Testis (tissue), 3 donors: ENCODE measurements around the gene KLK3. TPM values are rescaled to one million over a fixed set of nuclear protein-coding genes. Genes with fewer than 3 reads are reported as not detected.

Source experiments
- DNase-seq: peaks from one replicate; pipeline ENCODE4 v3.0.0-alpha.2; 2019
- H3K27ac ChIP-seq, 2 donors: fragments of 200-600 bp; sonication (generic); one replicate each; pipeline ENCODE4 v1.5.1; 2019
- H3K27me3 ChIP-seq: fragments of 200-600 bp; sonication (generic); one replicate; pipeline ENCODE4 v1.5.1; 2019
- H3K36me3 ChIP-seq: fragments of 200-600 bp; sonication (generic); one replicate; pipeline ENCODE4 v1.5.1; 2017; ENCODE audit warnings: low read depth; ENCODE audit errors: missing control alignments
- H3K4me1 ChIP-seq: fragments of 200-600 bp; sonication (generic); one replicate; pipeline ENCODE4 v1.5.1; 2019
- H3K4me3 ChIP-seq, 2 donors: fragments of 200-600 bp; sonication (generic); one replicate each; pipeline ENCODE4 v1.5.1; 2017 to 2019
- H3K9me3 ChIP-seq: fragments of 200-600 bp; sonication (generic); one replicate; pipeline ENCODE4 v1.5.1; 2017
- CTCF ChIP-seq, 3 experiments: fragments of 450-650 bp in 2 of 3; fragments of 200-600 bp in 1 of 3; sonication (generic) in 1 of 3; IDR thresholded peaks; one replicate each; pipeline ENCODE4 v1.5.1; 2016 to 2019; ENCODE audit warnings: antibody characterized with exemption in 3 of 3, mild to moderate bottlenecking in 2 of 3, moderate library complexity in 1 of 3
- POLR2A ChIP-seq: fragments of 450-650 bp; IDR thresholded peaks from one replicate; pipeline ENCODE4 v1.6.1; 2017; ENCODE audit warnings: antibody characterized with exemption, mild to moderate bottlenecking, moderate library complexity
- WGBS, 2 donors: methylation state at CpG; one replicate each; pipeline ENCODE4 v1.1.5; 2018; 5-methylcytosine and 5-hydroxymethylcytosine counted together
- intact Hi-C: fragments of 100-400 bp; cut with DNase I; formaldehyde crosslinking; loops from one replicate; pipeline ENCODE4 v1.15.1; 2023; ENCODE audit warnings: low total_unique reads
- polyA plus RNA-seq: library from polyadenylated mRNA; stranded (reverse); fragments of 350-450 nt; fragmentation: Illumina TruSeq; extraction: RNeasy Lipid Tissue Mini Kit (QIAGEN cat#74804); gene quantifications from one replicate; pipeline ENCODE4 v1.2.3, GENCODE V29; 2014; ENCODE audit warnings: low read depth, low replicate concordance; ENCODE audit not compliant: insufficient read depth
- total RNA-seq, 2 donors: library from RNA; depleted of rRNA; stranded (reverse); fragments of >200 nt; gene quantifications; one replicate each; pipeline ENCODE4 v1.2.3, GENCODE V29; 2016

Gene KLK3
- total and polyA plus RNA-seq, 3 donors from 2014 or later = 0.63 to 1.3 (median 0.81) TPM

GRCh38 chr19:50837300-50837699, 17.4 kb upstream of the KLK3 start:
- H3K27ac ChIP-seq = no peak overlapping the region
- H3K4me3 ChIP-seq = no peak overlapping the region
- H3K9me3 ChIP-seq = no peaks in the 10 kb centered on the region
- intact Hi-C loops = no loop called here
- H3K27me3 ChIP-seq = no peaks in the 10 kb centered on the region
- DNase-seq = no peak
- H3K36me3 ChIP-seq = no peaks in the 10 kb centered on the region
- H3K4me1 ChIP-seq = peaks cover 4% of the 10 kb centered on the region
- TF ChIP-seq CTCF (IDR thresholded peaks at IDR 0.05) (no peak), POLR2A (no peak)
- WGBS, 2 donors = 62 to 70% methylated on average over 10 of the region's 10 CpGs

- intact Hi-C loops = no loop called here
- Histone ChIP-seq H3K9me3 (no peaks in the 10 kb centered on the region), H3K4me3 (no peak overlapping the region), H3K36me3 (no peaks in the 10 kb centered on the region), H3K4me1 (peaks cover 4% of the 10 kb centered on the region), H3K27me3 (no peaks in the 10 kb centered on the region), H3K27ac (no peak overlapping the region)
- 32 to 34% methylated on average over 5 to 6 of the region's 6 CpGs for WGBS, 2 donors
- DNase-seq = no peak
- TF ChIP-seq POLR2A (no peak), CTCF (IDR thresholded peaks at IDR 0.05) (no peak)
These were observed 16.5 kb upstream of the KLK3 start for GRCh38 chr19:50838239-50838638.

GRCh38 chr19:50839712-50840655, 14.7 kb upstream of the KLK3 start:
- Histone ChIP-seq H3K36me3 (no peaks in the 10 kb centered on the region), H3K4me1 (peaks cover 4% of the 10 kb centered on the region), H3K27ac (no peak overlapping the region), H3K27me3 (no peaks in the 10 kb centered on the region), H3K9me3 (no peaks in the 10 kb centered on the region), H3K4me3 (no peak overlapping the region)
- DNase-seq = no peak
- TF ChIP-seq CTCF (IDR thresholded peaks at IDR 0.05) = no peak
- TF ChIP-seq POLR2A = no peak
- WGBS, 2 donors = 76 to 81% methylated on average over 10 of the region's 10 CpGs
- intact Hi-C loops = no loop called here

- H3K4me3 ChIP-seq = no peak overlapping the region
- DNase-seq = no peak
- no peaks in the 10 kb centered on the region for H3K9me3 ChIP-seq
- WGBS, 2 donors = 87 to 89% methylated on average over 6 of the region's 6 CpGs
- no peaks in the 10 kb centered on the region for H3K27me3 ChIP-seq
- no peaks in the 10 kb centered on the region for H3K36me3 ChIP-seq
- intact Hi-C loops = no loop called here
- no peaks in the 10 kb centered on the region for H3K4me1 ChIP-seq
- H3K27ac ChIP-seq = no peak overlapping the region
- TF ChIP-seq POLR2A (no peak), CTCF (IDR thresholded peaks at IDR 0.05) (no peak)
These were observed 12.6 kb upstream of the KLK3 start for GRCh38 chr19:50842130-50842529.
